ENCODE measurements around the gene BLACAT1. TPM values are rescaled to one million over a fixed set of nuclear protein-coding genes. Genes with fewer than 3 reads are reported as not detected.

Gene BLACAT1
- under 1 TPM in 1 of 4 donors, not detected in 3; 0.44 TPM for total RNA-seq

DNA sequence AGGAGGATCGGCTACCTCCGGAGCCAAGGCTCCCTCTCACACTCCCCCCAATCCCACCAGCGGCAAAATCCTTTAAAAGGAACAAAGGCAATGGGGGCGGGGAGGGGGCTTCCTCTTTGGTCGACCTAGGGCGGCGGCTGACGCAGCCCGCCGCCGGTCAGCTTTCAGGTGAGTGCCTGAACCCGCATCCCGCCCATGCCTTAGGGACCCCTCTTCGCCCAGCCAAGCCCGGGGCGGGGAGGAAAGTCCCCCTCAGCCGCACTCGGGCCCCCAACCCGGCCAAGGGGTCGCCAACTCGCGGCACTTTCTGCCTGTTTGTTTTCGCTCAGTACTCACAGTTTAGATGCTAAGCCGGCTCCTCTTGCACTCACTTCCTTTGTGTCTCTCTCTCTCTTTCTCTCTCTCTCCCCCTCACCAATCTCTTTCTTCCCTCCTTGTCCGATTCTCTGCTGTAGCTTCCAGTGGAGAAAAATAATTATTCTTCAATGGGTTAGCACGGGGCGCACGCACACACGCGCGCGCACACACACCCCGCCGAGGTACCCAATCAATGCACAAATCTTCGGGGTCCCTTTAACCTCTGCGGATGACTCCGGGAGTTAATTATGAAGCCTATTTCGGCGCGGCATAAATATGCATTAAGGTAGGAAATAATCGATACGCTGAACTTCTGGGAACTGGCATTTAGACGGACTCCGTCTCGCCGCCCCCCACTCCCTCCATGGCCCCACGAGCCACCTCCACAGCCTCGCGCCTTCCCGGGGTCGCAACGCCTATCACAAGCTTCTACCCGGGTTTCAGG, at the start of gene BLACAT1:
Gene BLACAT1, minus strand, starts transcription at position 465 of the 802 bp plus-strand sequence.
- peaks cover 4 to 97% of the 10 kb centered on the region in 2 donors for H3K27me3 ChIP-seq
- H3K4me3 ChIP-seq, result peak within 1 kb of the TSS in 2 of 4 donors; percentile 22 to 32
- H3K36me3 ChIP-seq, result no peaks in the 10 kb centered on the region
- no peak for TF ChIP-seq EP300 (IDR thresholded peaks at IDR 0.05)
- TF ChIP-seq POLR2A (IDR thresholded peaks at IDR 0.05), result no peak
- TF ChIP-seq, protein P1, sequence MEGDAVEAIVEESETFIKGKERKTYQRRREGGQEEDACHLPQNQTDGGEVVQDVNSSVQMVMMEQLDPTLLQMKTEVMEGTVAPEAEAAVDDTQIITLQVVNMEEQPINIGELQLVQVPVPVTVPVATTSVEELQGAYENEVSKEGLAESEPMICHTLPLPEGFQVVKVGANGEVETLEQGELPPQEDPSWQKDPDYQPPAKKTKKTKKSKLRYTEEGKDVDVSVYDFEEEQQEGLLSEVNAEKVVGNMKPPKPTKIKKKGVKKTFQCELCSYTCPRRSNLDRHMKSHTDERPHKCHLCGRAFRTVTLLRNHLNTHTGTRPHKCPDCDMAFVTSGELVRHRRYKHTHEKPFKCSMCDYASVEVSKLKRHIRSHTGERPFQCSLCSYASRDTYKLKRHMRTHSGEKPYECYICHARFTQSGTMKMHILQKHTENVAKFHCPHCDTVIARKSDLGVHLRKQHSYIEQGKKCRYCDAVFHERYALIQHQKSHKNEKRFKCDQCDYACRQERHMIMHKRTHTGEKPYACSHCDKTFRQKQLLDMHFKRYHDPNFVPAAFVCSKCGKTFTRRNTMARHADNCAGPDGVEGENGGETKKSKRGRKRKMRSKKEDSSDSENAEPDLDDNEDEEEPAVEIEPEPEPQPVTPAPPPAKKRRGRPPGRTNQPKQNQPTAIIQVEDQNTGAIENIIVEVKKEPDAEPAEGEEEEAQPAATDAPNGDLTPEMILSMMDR (IDR thresholded peaks at IDR 0.05), result no peak
- peaks cover 0 to 26% (median 10%) of the 10 kb centered on the region in 4 donors for H3K4me1 ChIP-seq
- H3K9me3 ChIP-seq, result no peaks in the 10 kb centered on the region
- 1 to 2% methylated on average over 37 to 42 of the region's 53 CpGs for WGBS, 2 donors
- DNase-seq (ENCODE audit: low spot score in 2 of 2), result no peak
- H3K27ac ChIP-seq, result no peak within 1 kb of the TSS

DNA sequence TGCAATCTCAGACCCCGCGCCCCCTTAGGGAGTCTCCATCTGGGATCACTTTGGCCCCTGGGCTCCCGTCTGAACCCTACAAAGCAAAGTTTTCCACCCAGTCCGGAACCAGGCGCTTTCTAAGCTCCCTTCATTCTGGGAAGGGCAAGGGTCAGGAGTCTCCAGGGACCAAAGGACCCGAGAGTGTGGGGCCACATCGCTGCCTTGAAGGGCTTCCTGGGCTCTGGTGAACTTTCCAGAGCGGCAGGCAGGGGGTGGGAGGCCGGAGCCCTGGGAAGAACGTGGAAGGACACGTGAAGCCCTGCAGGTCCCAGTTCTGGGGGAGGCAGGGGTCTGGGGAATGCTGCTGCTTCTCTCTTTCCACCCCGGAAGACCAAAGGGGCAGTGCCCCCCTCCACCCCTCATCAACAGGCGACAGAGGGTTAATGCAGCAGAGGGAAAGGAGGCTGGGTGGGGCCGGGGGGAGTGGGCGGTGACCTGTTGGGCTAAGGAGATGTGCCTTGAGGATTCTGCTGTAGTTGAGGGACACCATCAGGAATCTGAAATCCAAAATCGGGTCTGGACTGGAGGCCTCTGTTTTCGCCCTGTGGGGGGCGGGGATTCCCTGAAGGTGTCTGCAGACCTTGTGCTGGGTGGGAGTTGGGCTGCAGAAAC, 49.4 kb upstream of the BLACAT1 start:
- no peak for DNase-seq (ENCODE audit: low spot score in 2 of 2)
- Histone ChIP-seq H3K4me1 (peaks cover 0 to 40% (median 9%) of the 10 kb centered on the region in 4 donors), H3K36me3 (no peaks in the 10 kb centered on the region), H3K27me3 (no peaks in the 10 kb centered on the region), H3K4me3 (peak overlapping the region; percentile 57 to 76 (median 72)), H3K9me3 (no peaks in the 10 kb centered on the region), H3K27ac (peak overlapping the region; percentile 38 to 77 (median 68))
- WGBS, 2 donors, result 10 to 11% methylated on average over 15 to 18 of the region's 18 CpGs
- no peak for TF ChIP-seq EP300 (IDR thresholded peaks at IDR 0.05)
- TF ChIP-seq, protein P1 (IDR thresholded peaks at IDR 0.05), result no peak
- no peak for TF ChIP-seq POLR2A (IDR thresholded peaks at IDR 0.05)

GRCh38 chr1:205504311-205505075, 48.6 kb upstream of the BLACAT1 start, which contains the start of gene CDK18:
CDK18 (plus strand) TSS chr1:205504669; CDS start chr1:205523168, 18,499 bp downstream.
- H3K36me3 ChIP-seq, result no peaks in the 10 kb centered on the region
- H3K27ac ChIP-seq, result peak within 1 kb of the TSS; percentile 38 to 77 (median 68)
- WGBS, 2 donors, result 3 to 4% methylated on average over 31 to 36 of the region's 42 CpGs
- peak; percentile 15 to 49 for DNase-seq (ENCODE audit: low spot score in 2 of 2)
- H3K4me3 ChIP-seq, result peak within 1 kb of the TSS; percentile 57 to 76 (median 72)
- H3K4me1 ChIP-seq, result peaks cover 0 to 41% (median 9%) of the 10 kb centered on the region in 4 donors
- H3K9me3 ChIP-seq, result no peaks in the 10 kb centered on the region
- H3K27me3 ChIP-seq, result no peaks in the 10 kb centered on the region
- no peak for TF ChIP-seq POLR2A (IDR thresholded peaks at IDR 0.05)
- TF ChIP-seq EP300 (IDR thresholded peaks at IDR 0.05), result no peak
- TF ChIP-seq, protein P1 (IDR thresholded peaks at IDR 0.05), result no peak

- no peaks in the 10 kb centered on the region for H3K36me3 ChIP-seq
- H3K4me1 ChIP-seq, result peaks cover 0 to 41% (median 9%) of the 10 kb centered on the region in 4 donors
- H3K4me3 ChIP-seq, result no peak overlapping the region
- H3K27me3 ChIP-seq, result no peaks in the 10 kb centered on the region
- no peak for DNase-seq (ENCODE audit: low spot score in 2 of 2)
- WGBS, 2 donors, result 77 to 96% methylated on average over 3 of the region's 3 CpGs
- H3K27ac ChIP-seq, result no peak overlapping the region
- TF ChIP-seq EP300 (IDR thresholded peaks at IDR 0.05), result no peak
- TF ChIP-seq POLR2A (IDR thresholded peaks at IDR 0.05), result no peak
- TF ChIP-seq, protein P1 (IDR thresholded peaks at IDR 0.05), result no peak
- no peaks in the 10 kb centered on the region for H3K9me3 ChIP-seq
Observed at GRCh38 chr1:205502992-205503391, 47.1 kb upstream of the BLACAT1 start.

All from tibial nerve (tissue), 4 donors.